ENCODE measurements around the gene GTPBP2.
A peak's percentile ranks its signal among the peaks of the same experiment; 100 is the strongest.

GTPBP2 gene

GRCh38 chr6:43575772-43576551 is 53.1 kb downstream of the GTPBP2 start, which contains the start of the genes POLH and XPO5:
TSS of gene POLH (plus strand) at chr6:43576185. CDS start at chr6:43582320, 6,135 bp downstream.
TSS of gene XPO5 (minus strand) at chr6:43576038. CDS start at chr6:43575864, 174 bp downstream.
- TF ChIP-seq, protein P1, sequence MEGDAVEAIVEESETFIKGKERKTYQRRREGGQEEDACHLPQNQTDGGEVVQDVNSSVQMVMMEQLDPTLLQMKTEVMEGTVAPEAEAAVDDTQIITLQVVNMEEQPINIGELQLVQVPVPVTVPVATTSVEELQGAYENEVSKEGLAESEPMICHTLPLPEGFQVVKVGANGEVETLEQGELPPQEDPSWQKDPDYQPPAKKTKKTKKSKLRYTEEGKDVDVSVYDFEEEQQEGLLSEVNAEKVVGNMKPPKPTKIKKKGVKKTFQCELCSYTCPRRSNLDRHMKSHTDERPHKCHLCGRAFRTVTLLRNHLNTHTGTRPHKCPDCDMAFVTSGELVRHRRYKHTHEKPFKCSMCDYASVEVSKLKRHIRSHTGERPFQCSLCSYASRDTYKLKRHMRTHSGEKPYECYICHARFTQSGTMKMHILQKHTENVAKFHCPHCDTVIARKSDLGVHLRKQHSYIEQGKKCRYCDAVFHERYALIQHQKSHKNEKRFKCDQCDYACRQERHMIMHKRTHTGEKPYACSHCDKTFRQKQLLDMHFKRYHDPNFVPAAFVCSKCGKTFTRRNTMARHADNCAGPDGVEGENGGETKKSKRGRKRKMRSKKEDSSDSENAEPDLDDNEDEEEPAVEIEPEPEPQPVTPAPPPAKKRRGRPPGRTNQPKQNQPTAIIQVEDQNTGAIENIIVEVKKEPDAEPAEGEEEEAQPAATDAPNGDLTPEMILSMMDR (IDR thresholded peaks at IDR 0.05; ENCODE audit: low read length, missing control alignments) = no peak
- peak; percentile 93 for DNase-seq (ENCODE audit: low read depth)

GRCh38 chr6:43575105-43575771 is 53.8 kb downstream of the GTPBP2 start:
- peak overlapping the region; percentile 80 for H3K4me3 ChIP-seq (replicated peaks; ENCODE audit: low read depth, low read length)
- DNase-seq (ENCODE audit: low read depth) = peak; percentile 13
- TF ChIP-seq, protein P1 (IDR thresholded peaks at IDR 0.05; ENCODE audit: low read length, missing control alignments) = no peak

More at GRCh38 chr6:43575772-43576551, 53.1 kb downstream of the GTPBP2 start, which contains the start of the genes POLH and XPO5:
- H3K4me3 ChIP-seq (replicated peaks; ENCODE audit: low read depth, low read length) = peak within 1 kb of the TSS; percentile 80

- TF ChIP-seq, protein P1 (IDR thresholded peaks at IDR 0.05; ENCODE audit: low read length, missing control alignments) = no peak
- H3K4me3 ChIP-seq (replicated peaks; ENCODE audit: low read depth, low read length) = no peak overlapping the region
- no peak for DNase-seq (ENCODE audit: low read depth)
These were observed 57.0 kb downstream of the GTPBP2 start for GRCh38 chr6:43572015-43572414.

DNA sequence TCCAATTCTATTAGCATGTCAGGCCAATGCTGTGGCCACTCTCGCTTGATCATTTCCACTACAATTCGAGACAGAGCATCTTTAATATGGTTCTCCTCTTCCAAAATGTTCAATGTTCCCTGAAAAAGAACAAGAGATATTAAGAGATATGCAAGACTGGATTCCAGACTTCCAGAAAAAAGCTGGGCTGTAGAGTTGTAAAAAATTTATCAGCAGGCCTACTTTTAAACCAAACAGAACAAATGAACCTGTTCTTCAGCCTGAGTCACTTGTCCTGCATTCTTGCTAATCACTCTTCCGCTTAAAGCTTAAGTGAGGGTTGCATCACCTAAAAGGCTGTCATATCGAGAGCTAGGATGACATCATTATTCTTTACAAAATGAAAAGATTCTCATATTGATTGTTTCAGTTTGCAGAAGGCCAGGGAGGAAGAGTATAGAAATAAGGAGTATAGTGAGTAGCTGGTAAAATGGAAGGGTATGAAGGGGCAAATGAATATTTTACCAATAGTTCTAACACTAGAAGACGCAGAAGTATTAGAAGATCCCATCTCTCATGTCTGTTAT is 58.1 kb downstream of the GTPBP2 start:
- no peak overlapping the region for H3K4me3 ChIP-seq (replicated peaks; ENCODE audit: low read depth, low read length)
- TF ChIP-seq, protein P1 (IDR thresholded peaks at IDR 0.05; ENCODE audit: low read length, missing control alignments) = no peak
- peak; percentile 27 for DNase-seq (ENCODE audit: low read depth)

Data from fibroblast of pulmonary artery (primary cell).